CD14-positive monocyte (primary cell): ENCODE results near the gene DTNA. TPM values are rescaled to one million over a fixed set of nuclear protein-coding genes. Genes with fewer than 3 reads are reported as not detected.

ENCODE experiments used
- DNase-seq, 3 donors: peaks; one replicate each; pipeline ENCODE4 v3.0.0-alpha.2; 2011 to 2022
- H2AFZ ChIP-seq: 2 replicates; pipeline ENCODE4 v1.6.0; 2012; ENCODE audit warnings: mild to moderate bottlenecking, low read depth, low read length, inconsistent platforms; ENCODE audit not compliant: insufficient read depth, poor library complexity, severe bottlenecking
- H3K27ac ChIP-seq, 2 donors: 1 replicate in 1 of 2; 2 replicates in 1 of 2; pipeline ENCODE4 v1.5.1; 2012 to 2013; ENCODE audit warnings: low read length in 2 of 2, control low read depth in 1 of 2, inconsistent platforms in 1 of 2, low read depth in 1 of 2, mild to moderate bottlenecking in 1 of 2
- H3K27me3 ChIP-seq, 2 donors: one replicate each; pipeline versions ENCODE4 v1.6.0 to v1.6.1; 2011 to 2013; ENCODE audit warnings: low read length in 2 of 2; ENCODE audit not compliant: control insufficient read depth in 2 of 2, insufficient read depth in 2 of 2
- H3K36me3 ChIP-seq, 2 donors: replicated peaks in 1 of 2; 1 replicate in 1 of 2; 2 replicates in 1 of 2; pipeline versions ENCODE4 v1.5.1 to v1.6.1; 2012 to 2013; ENCODE audit warnings: low read length in 2 of 2, control low read depth in 1 of 2, inconsistent platforms in 1 of 2, mild to moderate bottlenecking in 1 of 2; ENCODE audit not compliant: insufficient read depth in 2 of 2, control insufficient read depth in 1 of 2
- H3K4me1 ChIP-seq, 2 donors: 1 replicate in 1 of 2; 2 replicates in 1 of 2; pipeline versions ENCODE4 v1.5.1 to v1.6.1; 2012 to 2013; ENCODE audit warnings: low read length in 2 of 2, control low read depth in 1 of 2, inconsistent platforms in 1 of 2, mild to moderate bottlenecking in 1 of 2, moderate library complexity in 1 of 2; ENCODE audit not compliant: insufficient read depth in 2 of 2, control insufficient read depth in 1 of 2
- H3K4me2 ChIP-seq: replicated peaks from 2 replicates; pipeline ENCODE3; 2012; ENCODE audit warnings: low read length, moderate library complexity, mild to moderate bottlenecking; ENCODE audit not compliant: poor library complexity, severe bottlenecking; ENCODE audit errors: extremely low read depth
- H3K4me3 ChIP-seq, 3 experiments: fragments of 200-600 bp in 1 of 3; sonication (generic) in 1 of 3; replicated peaks in 1 of 3; 1 replicate in 2 of 3; 2 replicates in 1 of 3; pipeline ENCODE4 v1.5.1; 2011 to 2013; ENCODE audit warnings: low read length in 3 of 3, mild to moderate bottlenecking in 3 of 3, control low read depth in 2 of 3, low read depth in 2 of 3, inconsistent platforms in 1 of 3, moderate library complexity in 1 of 3
- H3K79me2 ChIP-seq: 2 replicates; pipeline ENCODE4 v1.6.0; 2012; ENCODE audit warnings: mild to moderate bottlenecking, control low read depth, inconsistent platforms, low read length, moderate library complexity; ENCODE audit not compliant: insufficient read depth
- H3K9ac ChIP-seq: 2 replicates; pipeline ENCODE4 v1.6.0; 2017; ENCODE audit warnings: low read length, mild to moderate bottlenecking; ENCODE audit not compliant: insufficient read depth, poor library complexity, severe bottlenecking
- H3K9me3 ChIP-seq, 2 donors: replicated peaks in 1 of 2; 1 replicate in 1 of 2; 2 replicates in 1 of 2; pipeline versions ENCODE4 v1.5.1 to v1.6.1; 2012 to 2013; ENCODE audit warnings: low read length in 2 of 2, control low read depth in 1 of 2; ENCODE audit not compliant: control insufficient read depth in 1 of 2, insufficient read depth in 1 of 2
- H4K20me1 ChIP-seq: 2 replicates; pipeline ENCODE4 v1.6.0; 2012; ENCODE audit warnings: mild to moderate bottlenecking, low read length, control low read depth, moderate library complexity; ENCODE audit not compliant: insufficient read depth
- H3K27ac Mint-ChIP-seq, 7 donors: one replicate each; pipeline ENCODE4 v1.8.0; 2020; ENCODE audit warnings: mild to moderate bottlenecking in 7 of 7, mixed read lengths in 7 of 7, moderate library complexity in 6 of 7, inconsistent platforms in 2 of 7
- H3K27me3 Mint-ChIP-seq, 3 donors: one replicate each; pipeline ENCODE4 v1.8.0; 2021 to 2022; ENCODE audit warnings: low read depth in 3 of 3, mild to moderate bottlenecking in 3 of 3, mixed read lengths in 3 of 3, moderate library complexity in 3 of 3, inconsistent platforms in 1 of 3
- H3K36me3 Mint-ChIP-seq, 2 donors: one replicate each; pipeline ENCODE4 v1.8.0; 2020; ENCODE audit warnings: mixed read lengths in 2 of 2, inconsistent platforms in 1 of 2, mild to moderate bottlenecking in 1 of 2
- H3K4me1 Mint-ChIP-seq: one replicate; pipeline ENCODE4 v1.8.0; 2020; ENCODE audit warnings: mild to moderate bottlenecking, mixed read lengths
- H3K4me3 Mint-ChIP-seq, 2 donors: one replicate each; pipeline ENCODE4 v1.8.0; 2020; ENCODE audit warnings: mild to moderate bottlenecking in 2 of 2, mixed read lengths in 2 of 2, moderate library complexity in 1 of 2
- H3K9me3 Mint-ChIP-seq, 7 donors: one replicate each; pipeline ENCODE4 v1.8.0; 2020 to 2022; ENCODE audit warnings: mixed read lengths in 7 of 7, mild to moderate bottlenecking in 6 of 7, moderate library complexity in 6 of 7, inconsistent platforms in 2 of 7
- WGBS: methylation state at CpG from one replicate; pipeline ENCODE4 v1.1.5; 2013; ENCODE audit warnings: missing lambda C conversion rate; ENCODE audit not compliant: insufficient coverage; 5-methylcytosine and 5-hydroxymethylcytosine counted together
- intact Hi-C, 2 donors: fragments of 100-400 bp; cut with micrococcal nuclease; formaldehyde crosslinking; loops; one replicate each; pipeline versions ENCODE4 v1.15.0 to v1.15.1; 2023
- polyA plus RNA-seq, 3 donors: library from polyadenylated mRNA; depleted of rRNA in 1 of 3; unstranded in 2 of 3; stranded (reverse) in 1 of 3; fragments of 300-500 nt in 2 of 3; fragments of >200 nt in 1 of 3; fragmentation: Illumina TruSeq in 2 of 3; gene quantifications; 1 replicate in 2 of 3; 2 replicates in 1 of 3; pipeline ENCODE4 v1.2.3, GENCODE V29; 2012 to 2021
- TF ChIP-seq, protein P1 (sequence below): fragments of 200-600 bp; IDR thresholded peaks from one replicate; pipeline ENCODE4 v1.8.0; 2022; ENCODE audit warnings: antibody characterized with exemption, mild to moderate bottlenecking

Gene DTNA
- polyA plus RNA-seq, 3 donors, result 0.53 to 2.3 (median 0.76) TPM

- Mint-ChIP-seq H3K4me1 (no peaks in the 10 kb centered on the region), H3K4me3 (no peak overlapping the region), H3K36me3 (no peaks in the 10 kb centered on the region), H3K27me3 (peaks cover 0 to 3% (median 1%) of the 10 kb centered on the region in 3 donors), H3K9me3 (peaks cover 0 to 7% (median 0%) of the 10 kb centered on the region in 7 donors), H3K27ac (no peak overlapping the region)
- TF ChIP-seq, protein P1, sequence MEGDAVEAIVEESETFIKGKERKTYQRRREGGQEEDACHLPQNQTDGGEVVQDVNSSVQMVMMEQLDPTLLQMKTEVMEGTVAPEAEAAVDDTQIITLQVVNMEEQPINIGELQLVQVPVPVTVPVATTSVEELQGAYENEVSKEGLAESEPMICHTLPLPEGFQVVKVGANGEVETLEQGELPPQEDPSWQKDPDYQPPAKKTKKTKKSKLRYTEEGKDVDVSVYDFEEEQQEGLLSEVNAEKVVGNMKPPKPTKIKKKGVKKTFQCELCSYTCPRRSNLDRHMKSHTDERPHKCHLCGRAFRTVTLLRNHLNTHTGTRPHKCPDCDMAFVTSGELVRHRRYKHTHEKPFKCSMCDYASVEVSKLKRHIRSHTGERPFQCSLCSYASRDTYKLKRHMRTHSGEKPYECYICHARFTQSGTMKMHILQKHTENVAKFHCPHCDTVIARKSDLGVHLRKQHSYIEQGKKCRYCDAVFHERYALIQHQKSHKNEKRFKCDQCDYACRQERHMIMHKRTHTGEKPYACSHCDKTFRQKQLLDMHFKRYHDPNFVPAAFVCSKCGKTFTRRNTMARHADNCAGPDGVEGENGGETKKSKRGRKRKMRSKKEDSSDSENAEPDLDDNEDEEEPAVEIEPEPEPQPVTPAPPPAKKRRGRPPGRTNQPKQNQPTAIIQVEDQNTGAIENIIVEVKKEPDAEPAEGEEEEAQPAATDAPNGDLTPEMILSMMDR, result peak; percentile 3
- Histone ChIP-seq H3K4me1 (no peaks in the 10 kb centered on the region), H3K9ac (no peak overlapping the region), H3K9me3 (no peaks in the 10 kb centered on the region), H3K4me2 (no peak overlapping the region), H3K4me3 (no peak overlapping the region), H3K36me3 (no peaks in the 10 kb centered on the region), H2AFZ (no peak overlapping the region), H3K79me2 (no peaks in the 10 kb centered on the region), H4K20me1 (no peaks in the 10 kb centered on the region), H3K27me3 (no peaks in the 10 kb centered on the region), H3K27ac (no peak overlapping the region)
- DNase-seq, result no peak
- intact Hi-C loops, result no loop called here
- WGBS, result 0% methylated on average over 2 of the region's 2 CpGs
These were observed 19.8 kb downstream of the DTNA start for GRCh38 chr18:34729740-34730355.

DNA sequence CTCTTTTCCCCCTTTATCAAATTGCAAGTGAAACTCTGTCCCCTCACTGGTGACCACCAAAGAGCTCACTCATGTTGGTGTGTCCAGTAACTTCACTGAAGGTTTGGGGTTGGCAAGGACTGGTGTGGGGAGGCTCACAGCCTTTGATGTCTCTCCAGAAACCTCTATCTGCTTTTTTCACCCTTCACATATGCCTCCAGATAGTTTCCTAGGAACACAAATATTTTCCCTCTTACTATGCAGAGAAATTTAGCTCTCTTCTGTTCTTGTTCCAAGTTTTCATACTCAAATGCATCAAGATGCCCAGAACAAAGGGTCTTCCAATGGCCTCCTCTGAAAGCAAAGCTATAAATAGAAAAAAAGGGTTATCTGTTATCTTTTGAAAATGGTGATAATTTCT, 20.7 kb downstream of the DTNA start:
- H3K27me3 Mint-ChIP-seq, result peaks cover 0 to 3% (median 1%) of the 10 kb centered on the region in 3 donors
- Histone ChIP-seq H3K36me3 (no peaks in the 10 kb centered on the region), H3K27me3 (no peaks in the 10 kb centered on the region), H2AFZ (no peak overlapping the region), H3K27ac (no peak overlapping the region), H3K9me3 (no peaks in the 10 kb centered on the region), H3K4me1 (no peaks in the 10 kb centered on the region), H3K4me3 (no peak overlapping the region), H3K4me2 (no peak overlapping the region), H4K20me1 (no peaks in the 10 kb centered on the region), H3K79me2 (no peaks in the 10 kb centered on the region), H3K9ac (no peak overlapping the region)
- no peak overlapping the region for H3K4me3 Mint-ChIP-seq
- no peak for DNase-seq
- peaks cover 0 to 3% (median 0%) of the 10 kb centered on the region in 7 donors for H3K9me3 Mint-ChIP-seq
- no peak overlapping the region for H3K27ac Mint-ChIP-seq
- TF ChIP-seq, protein P1, result no peak
- H3K4me1 Mint-ChIP-seq, result no peaks in the 10 kb centered on the region
- H3K36me3 Mint-ChIP-seq, result no peaks in the 10 kb centered on the region
- intact Hi-C loops, result no loop called here
